ENCODE measurements around the gene KAT8.

The KAT8 gene

GRCh38 chr16:31117384-31118222 lies at the start of gene KAT8:
Gene KAT8, plus strand, starts transcription at chr16:31117664. Its CDS starts 18 bp downstream, at chr16:31117682.
- peak; percentile 98 for DNase-seq

GRCh38 chr16:31071861-31072260 lies 45.6 kb upstream of the KAT8 start:
- no peak for DNase-seq

GRCh38 chr16:31072540-31073141 lies 44.8 kb upstream of the KAT8 start:
- no peak for DNase-seq

- peak; percentile 98 for DNase-seq
Observed at GRCh38 chr16:31073142-31073969, 44.1 kb upstream of the KAT8 start.

- peak; percentile 98 for DNase-seq
Observed at GRCh38 chr16:31073970-31074813, 43.3 kb upstream of the KAT8 start, which contains the start of the genes ZNF646 and ZNF668. Gene ZNF646, plus strand, starts transcription at chr16:31074422. Its CDS starts 1,903 bp downstream, at chr16:31076325. Gene ZNF668, minus strand, starts transcription at chr16:31074240. Its CDS starts 9,781 bp downstream, at chr16:31064459.

GRCh38 chr16:31074814-31075183 lies 42.7 kb upstream of the KAT8 start:
- DNase-seq = no peak

GRCh38 chr16:31076319-31076718 lies 41.1 kb upstream of the KAT8 start:
- DNase-seq = no peak

GRCh38 chr16:31077024-31077423 lies 40.4 kb upstream of the KAT8 start:
- DNase-seq = no peak

- no peak for DNase-seq
Observed at GRCh38 chr16:31077592-31078396, 39.7 kb upstream of the KAT8 start.

GRCh38 chr16:31078597-31079341 lies 38.7 kb upstream of the KAT8 start:
- DNase-seq = no peak

- no peak for DNase-seq
Observed at GRCh38 chr16:31079342-31079944, 38.0 kb upstream of the KAT8 start.

- DNase-seq = no peak
Observed at GRCh38 chr16:31080035-31080629, 37.3 kb upstream of the KAT8 start.

GRCh38 chr16:31080756-31081419 lies 36.6 kb upstream of the KAT8 start:
- DNase-seq = no peak

GRCh38 chr16:31081428-31082351 lies 35.8 kb upstream of the KAT8 start:
- no peak for DNase-seq

- no peak for DNase-seq
Observed at GRCh38 chr16:31082368-31083045, 35.0 kb upstream of the KAT8 start.

GRCh38 chr16:31083081-31083480 lies 34.4 kb upstream of the KAT8 start:
- no peak for DNase-seq

GRCh38 chr16:31083556-31083955 lies 33.9 kb upstream of the KAT8 start:
- DNase-seq = no peak

Data from retina (tissue), 1 donor.